ENCODE data around the gene PIN1. TPM values are rescaled to one million over a fixed set of nuclear protein-coding genes. Genes with fewer than 3 reads are reported as not detected.

PIN1 gene
- total and polyA plus RNA-seq, 2 of the 8 experiments (the other 6 are each of a cell fraction or from before 2014, with no cell fraction given), result 78.3 to 90.8 TPM

DNA sequence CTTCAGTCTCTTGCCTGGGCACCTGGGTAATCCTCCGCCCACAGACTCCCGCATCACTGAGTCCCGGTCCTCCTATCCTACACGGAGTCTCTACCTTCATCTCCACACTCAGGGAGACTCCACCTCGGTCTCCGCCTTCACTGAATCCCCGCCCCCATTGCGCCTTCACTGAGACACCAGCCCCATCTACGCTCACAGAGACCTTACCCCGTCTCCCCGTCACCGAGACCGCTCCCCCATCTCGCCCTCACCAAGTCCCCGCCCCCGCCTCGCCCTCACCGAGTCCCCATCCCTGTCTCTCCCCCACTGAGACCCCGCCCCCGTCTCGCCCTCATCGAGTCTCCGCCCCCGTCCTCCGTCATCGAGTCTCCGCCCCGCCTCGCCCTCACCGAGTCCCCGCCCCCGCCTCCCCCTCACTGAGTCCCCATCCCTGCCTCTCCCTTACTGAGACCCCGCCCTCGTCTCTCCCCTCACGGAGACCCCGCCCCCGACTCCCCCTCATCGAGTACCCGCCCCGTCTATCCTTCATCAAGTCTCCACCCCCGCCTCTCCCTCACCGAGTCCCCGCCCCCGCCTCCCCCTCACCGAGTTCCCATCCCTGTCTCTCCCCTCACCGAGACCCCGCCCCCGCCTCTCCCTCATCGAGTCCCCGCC lies 43.4 kb upstream of the PIN1 start (continued):
- TF ChIP-seq FOSL1 (IDR thresholded peaks at IDR 0.05; ENCODE audit: insufficient read depth, low read depth, low read length) (no peak), RNF2 (IDR thresholded peaks at IDR 0.05; ENCODE audit: borderline replicate concordance, low read depth, low read length, missing control alignments, poor library complexity, severe bottlenecking) (no peak), BACH1 (IDR thresholded peaks at IDR 0.05; ENCODE audit: low read length) (no peak), SP1 (IDR thresholded peaks at IDR 0.05; ENCODE audit: low read depth, low read length) (peak; percentile 80), RXRA (IDR thresholded peaks at IDR 0.05; ENCODE audit: insufficient read depth, low read depth, low read length) (no peak), SAP30 (IDR thresholded peaks at IDR 0.05; ENCODE audit: insufficient read depth, insufficient replicate concordance, low read length) (no peak), HDAC2 (IDR thresholded peaks at IDR 0.05; ENCODE audit: borderline replicate concordance in 1 of 2, low read depth in 2 of 2, low read length in 2 of 2) (no peak), SIRT6 (IDR thresholded peaks at IDR 0.05; ENCODE audit: low read length) (no peak)
- TF ChIP-seq, protein P1, sequence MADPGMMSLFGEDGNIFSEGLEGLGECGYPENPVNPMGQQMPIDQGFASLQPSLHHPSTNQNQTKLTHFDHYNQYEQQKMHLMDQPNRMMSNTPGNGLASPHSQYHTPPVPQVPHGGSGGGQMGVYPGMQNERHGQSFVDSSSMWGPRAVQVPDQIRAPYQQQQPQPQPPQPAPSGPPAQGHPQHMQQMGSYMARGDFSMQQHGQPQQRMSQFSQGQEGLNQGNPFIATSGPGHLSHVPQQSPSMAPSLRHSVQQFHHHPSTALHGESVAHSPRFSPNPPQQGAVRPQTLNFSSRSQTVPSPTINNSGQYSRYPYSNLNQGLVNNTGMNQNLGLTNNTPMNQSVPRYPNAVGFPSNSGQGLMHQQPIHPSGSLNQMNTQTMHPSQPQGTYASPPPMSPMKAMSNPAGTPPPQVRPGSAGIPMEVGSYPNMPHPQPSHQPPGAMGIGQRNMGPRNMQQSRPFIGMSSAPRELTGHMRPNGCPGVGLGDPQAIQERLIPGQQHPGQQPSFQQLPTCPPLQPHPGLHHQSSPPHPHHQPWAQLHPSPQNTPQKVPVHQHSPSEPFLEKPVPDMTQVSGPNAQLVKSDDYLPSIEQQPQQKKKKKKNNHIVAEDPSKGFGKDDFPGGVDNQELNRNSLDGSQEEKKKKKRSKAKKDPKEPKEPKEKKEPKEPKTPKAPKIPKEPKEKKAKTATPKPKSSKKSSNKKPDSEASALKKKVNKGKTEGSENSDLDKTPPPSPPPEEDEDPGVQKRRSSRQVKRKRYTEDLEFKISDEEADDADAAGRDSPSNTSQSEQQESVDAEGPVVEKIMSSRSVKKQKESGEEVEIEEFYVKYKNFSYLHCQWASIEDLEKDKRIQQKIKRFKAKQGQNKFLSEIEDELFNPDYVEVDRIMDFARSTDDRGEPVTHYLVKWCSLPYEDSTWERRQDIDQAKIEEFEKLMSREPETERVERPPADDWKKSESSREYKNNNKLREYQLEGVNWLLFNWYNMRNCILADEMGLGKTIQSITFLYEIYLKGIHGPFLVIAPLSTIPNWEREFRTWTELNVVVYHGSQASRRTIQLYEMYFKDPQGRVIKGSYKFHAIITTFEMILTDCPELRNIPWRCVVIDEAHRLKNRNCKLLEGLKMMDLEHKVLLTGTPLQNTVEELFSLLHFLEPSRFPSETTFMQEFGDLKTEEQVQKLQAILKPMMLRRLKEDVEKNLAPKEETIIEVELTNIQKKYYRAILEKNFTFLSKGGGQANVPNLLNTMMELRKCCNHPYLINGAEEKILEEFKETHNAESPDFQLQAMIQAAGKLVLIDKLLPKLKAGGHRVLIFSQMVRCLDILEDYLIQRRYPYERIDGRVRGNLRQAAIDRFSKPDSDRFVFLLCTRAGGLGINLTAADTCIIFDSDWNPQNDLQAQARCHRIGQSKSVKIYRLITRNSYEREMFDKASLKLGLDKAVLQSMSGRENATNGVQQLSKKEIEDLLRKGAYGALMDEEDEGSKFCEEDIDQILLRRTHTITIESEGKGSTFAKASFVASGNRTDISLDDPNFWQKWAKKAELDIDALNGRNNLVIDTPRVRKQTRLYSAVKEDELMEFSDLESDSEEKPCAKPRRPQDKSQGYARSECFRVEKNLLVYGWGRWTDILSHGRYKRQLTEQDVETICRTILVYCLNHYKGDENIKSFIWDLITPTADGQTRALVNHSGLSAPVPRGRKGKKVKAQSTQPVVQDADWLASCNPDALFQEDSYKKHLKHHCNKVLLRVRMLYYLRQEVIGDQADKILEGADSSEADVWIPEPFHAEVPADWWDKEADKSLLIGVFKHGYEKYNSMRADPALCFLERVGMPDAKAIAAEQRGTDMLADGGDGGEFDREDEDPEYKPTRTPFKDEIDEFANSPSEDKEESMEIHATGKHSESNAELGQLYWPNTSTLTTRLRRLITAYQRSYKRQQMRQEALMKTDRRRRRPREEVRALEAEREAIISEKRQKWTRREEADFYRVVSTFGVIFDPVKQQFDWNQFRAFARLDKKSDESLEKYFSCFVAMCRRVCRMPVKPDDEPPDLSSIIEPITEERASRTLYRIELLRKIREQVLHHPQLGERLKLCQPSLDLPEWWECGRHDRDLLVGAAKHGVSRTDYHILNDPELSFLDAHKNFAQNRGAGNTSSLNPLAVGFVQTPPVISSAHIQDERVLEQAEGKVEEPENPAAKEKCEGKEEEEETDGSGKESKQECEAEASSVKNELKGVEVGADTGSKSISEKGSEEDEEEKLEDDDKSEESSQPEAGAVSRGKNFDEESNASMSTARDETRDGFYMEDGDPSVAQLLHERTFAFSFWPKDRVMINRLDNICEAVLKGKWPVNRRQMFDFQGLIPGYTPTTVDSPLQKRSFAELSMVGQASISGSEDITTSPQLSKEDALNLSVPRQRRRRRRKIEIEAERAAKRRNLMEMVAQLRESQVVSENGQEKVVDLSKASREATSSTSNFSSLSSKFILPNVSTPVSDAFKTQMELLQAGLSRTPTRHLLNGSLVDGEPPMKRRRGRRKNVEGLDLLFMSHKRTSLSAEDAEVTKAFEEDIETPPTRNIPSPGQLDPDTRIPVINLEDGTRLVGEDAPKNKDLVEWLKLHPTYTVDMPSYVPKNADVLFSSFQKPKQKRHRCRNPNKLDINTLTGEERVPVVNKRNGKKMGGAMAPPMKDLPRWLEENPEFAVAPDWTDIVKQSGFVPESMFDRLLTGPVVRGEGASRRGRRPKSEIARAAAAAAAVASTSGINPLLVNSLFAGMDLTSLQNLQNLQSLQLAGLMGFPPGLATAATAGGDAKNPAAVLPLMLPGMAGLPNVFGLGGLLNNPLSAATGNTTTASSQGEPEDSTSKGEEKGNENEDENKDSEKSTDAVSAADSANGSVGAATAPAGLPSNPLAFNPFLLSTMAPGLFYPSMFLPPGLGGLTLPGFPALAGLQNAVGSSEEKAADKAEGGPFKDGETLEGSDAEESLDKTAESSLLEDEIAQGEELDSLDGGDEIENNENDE (IDR thresholded peaks at IDR 0.05; ENCODE audit: insufficient replicate concordance, low read length), result no peak
- TF ChIP-seq, protein P2, sequence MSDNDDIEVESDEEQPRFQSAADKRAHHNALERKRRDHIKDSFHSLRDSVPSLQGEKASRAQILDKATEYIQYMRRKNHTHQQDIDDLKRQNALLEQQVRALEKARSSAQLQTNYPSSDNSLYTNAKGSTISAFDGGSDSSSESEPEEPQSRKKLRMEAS (IDR thresholded peaks at IDR 0.05), result no peak
